Activated CD8-positive, alpha-beta memory T cell treated with anti-CD3 and anti-CD28 coated beads, Interleukin-2, amount 50 U/mL, for 24 hours (primary cell): ENCODE data around the gene GADL1.

ENCODE experiments used
- DNase-seq: peaks from one replicate; pipeline ENCODE4 v3.0.0-alpha.2; 2020; ENCODE audit errors: extremely low read depth

The GADL1 gene

DNA sequence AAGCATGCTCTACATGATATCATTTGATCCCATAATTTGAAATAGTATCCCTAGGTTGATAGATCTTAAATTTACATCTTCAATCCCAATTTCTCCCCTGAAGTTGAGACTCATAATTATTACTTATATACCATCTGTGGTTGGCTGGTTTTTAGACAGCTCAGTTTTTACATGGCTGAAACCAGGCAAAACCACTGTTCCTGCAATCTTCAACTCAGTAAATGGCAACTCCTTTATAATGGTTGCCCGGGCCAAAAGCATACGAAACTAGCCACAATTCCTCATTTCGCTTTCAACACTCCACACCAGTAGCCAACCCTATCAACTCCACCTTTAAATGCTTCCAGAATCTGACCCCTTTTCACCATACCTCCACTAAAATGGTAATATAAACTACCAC is 169.6 kb downstream of the GADL1 start:
- DNase-seq = no peak

DNA sequence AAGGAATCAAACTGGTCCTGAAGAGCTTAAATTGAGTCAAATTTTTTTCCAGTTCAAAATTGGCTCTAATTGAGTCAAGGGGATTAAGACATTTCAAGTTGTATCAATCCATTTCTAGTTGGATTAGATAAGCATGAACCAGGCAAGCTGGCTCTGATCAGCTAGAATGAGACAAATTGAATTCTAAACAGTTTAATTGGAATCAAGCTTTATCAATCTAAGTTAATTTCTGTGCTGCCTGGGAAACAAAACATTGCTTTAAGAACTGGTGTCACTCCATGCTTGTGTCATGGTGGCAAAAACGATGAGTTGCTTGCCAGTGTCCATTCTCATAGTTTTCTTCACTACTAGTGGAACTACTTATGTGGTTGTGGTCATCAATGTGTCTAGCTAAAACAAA is 171.2 kb downstream of the GADL1 start:
- no peak for DNase-seq

DNA sequence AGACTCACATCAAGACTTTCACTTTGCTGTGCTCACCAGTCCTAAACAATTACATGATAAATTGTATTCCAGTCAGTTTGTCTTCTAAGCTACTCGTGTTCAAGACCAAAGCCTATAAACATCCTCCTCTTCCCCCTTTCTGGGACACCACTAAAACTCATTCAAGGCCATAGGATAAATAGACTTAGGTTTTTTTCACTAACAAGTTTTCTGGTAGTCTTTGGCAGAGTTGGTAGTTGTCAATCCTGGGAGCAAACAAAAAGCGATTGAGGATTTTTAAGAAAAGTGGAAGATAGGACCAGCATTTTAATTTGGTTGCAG is 173.2 kb downstream of the GADL1 start:
- no peak for DNase-seq

DNA sequence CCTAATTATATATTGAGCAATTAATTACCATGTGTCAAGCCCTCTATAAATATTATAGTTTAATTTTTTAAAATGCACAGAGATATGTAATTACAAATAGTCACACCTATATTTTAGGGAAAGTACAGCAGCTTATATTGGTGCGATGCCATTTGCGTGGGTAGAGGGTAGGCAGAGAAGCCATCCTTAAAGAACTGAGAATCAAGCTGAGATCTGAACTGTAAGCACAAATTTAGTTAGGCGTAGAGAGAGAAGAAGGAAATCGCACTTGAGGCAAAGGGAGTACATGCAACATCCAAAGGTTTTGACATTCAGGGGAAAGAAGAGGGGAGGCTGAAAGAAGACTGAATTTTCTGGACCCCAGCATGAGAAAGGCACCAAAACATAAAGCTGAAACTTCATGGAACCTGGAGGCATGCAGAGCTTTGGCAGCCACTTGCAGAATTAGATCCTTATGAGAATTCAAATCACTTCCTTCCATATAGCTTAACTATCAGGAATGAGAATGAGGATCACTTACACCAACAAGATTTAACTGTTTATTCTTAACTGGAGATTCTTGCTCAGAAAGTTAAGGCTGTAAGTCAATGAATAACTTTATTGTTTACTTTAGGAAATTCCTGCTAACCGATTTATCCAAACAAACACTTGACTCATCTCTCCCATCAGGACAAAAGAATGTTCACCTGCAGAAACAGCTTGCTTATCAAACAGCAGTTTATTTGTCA is 173.7 kb downstream of the GADL1 start:
- DNase-seq = no peak

DNA sequence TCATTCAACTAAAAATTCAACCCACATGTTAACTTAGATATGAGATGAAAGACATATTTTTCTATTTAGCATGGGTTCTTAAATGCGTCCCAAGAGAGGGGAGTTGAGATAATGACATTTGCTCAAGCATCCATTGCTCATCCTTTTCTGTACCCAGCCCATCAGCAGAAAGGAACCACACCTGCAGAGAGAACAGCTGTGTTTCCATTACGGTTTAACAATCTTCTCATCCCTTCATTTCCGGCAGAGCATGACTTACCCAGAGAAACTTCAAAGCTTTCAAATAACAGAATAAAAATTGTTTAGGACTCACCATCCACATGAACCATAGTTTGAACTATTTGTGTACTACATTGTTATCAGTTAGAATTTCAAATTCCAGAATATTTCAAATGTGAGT is 174.9 kb downstream of the GADL1 start:
- no peak for DNase-seq

DNA sequence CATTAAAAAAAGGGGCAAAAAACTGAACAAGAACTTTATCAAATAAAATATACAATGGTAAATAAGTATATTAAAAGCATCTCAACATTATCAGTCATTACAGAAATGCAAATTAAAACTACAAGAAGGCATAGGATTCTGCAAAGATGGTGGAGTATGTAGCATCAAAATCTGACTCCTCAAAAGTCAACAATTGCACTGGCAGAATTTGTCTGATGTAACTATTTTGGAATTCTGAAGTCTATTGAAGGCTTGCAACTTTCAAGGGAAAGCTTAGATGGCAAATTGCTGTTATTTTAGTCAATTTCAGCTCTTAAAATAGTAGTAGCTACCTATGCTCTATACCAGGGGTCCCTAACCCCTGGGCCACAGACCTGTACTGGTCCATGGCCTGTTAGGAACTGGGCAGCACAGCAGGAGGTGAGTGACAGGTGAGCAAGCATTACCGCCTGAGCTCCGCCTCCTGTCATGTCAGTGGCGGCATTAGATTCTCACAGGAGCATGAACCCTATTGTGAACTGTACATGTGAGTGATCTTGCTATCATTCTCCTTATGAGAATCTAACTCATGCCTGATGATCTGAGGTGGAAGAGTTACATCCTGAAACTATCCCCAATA is 180.5 kb downstream of the GADL1 start:
- DNase-seq = no peak

DNA sequence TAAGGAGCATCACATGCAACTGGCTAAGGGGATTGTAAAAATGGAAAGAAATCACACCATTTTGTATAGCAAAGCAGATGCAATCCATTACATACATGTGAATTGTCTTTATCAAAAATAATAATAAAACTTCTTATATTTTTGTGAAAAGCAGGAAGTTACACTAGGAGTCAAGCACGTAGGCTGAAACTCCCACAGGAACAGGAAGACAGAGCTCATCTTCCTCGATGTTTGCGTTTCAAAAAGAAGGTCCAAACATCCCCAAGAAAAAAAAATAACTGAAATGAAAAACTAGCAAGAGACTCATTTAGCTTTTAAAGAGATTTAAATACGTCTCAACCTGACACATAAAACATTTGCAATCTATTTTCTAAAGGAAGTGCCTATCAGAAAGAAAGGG is 181.5 kb downstream of the GADL1 start:
- DNase-seq = no peak

DNA sequence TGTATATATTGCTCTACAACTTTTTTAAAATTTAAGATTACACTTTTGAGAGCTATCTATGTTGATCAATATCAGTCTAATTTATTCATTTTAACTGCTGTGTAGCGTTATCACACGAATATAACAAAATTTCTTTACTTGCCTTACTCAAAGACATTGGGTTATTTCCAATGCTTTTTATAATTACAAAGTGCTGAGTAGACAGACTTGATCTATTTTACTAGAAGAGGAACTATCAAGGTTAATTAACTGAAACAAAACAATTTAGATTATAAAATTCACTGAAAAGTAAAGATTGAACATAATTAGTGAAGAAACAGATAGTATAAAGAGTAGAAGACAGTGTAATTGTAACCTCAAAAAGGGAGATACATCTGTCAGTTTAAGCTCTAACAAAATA is 182.6 kb downstream of the GADL1 start:
- DNase-seq = no peak

DNA sequence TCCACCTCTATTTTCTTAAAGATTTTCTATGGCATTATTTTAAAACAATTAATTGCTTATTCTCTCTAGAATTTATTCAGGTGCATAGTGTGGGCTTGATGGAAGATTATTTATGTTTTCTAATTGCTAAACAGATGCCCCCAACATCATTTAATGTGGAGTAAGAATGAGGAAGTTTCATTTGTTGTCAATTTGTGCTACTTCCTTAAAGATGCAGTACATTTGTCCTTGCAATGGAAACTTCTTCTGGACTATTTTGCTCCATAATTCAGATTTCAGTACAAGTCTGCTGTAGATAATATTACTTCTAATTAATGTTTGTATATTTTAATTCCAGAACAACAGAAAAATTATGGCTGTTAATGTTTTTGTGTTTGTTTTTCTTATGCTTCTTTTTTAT is 183.3 kb downstream of the GADL1 start:
- DNase-seq = no peak

DNA sequence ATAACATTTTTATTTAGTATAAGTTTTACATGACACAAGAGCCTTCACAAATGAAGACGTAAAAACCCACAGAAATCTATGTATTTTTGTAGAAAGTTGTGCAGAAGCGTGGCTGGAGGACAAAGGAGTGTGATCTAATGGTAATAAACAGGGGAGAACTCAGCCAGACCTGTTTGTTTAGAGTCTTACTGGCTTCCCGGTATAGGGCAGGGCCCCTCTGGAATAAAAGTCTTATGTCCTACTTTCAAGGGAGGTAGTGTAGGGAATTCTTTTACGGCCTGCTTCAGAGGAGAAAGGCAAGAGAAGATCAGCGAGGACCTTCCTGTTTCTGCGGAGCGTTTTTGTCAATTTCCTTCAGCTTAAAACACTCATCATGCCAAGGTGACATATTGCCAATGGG is 184.4 kb downstream of the GADL1 start:
- DNase-seq = no peak

DNA sequence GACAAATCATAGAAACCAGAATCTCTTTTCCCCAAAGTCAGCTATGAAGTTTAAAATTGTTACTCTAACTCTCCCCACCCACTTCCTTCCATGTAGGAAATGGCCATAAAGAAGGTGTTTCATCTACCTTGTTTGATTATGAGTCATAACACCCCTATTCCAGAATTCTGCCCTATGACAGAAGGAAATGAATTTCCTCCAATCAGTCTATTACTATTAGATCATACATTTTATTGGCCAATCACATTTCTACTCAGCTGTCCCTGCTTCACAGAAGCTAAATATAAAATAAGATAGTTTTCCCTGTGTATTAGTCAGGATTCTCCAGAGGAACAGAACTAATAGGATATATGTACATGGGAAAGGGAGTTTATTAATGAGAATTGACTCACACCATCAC is 186.0 kb downstream of the GADL1 start:
- DNase-seq = no peak

DNA sequence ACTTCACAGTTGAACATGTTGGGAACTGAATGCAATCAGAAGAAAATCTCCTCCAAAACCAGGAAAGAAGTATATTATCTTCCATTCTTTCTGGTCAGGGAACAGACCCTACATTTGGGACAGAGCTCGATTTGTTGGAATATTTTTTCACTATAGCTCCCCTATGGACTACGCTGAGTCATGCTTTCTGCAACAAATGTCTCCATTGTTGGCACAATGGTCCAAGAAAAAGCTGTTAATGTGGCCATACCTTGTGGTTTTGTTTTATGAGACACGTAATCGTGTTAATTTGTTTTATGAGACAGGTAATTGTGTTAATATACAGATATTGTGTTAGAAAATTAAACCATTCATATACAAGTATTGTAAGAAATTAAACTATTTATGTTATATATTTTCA is 186.6 kb downstream of the GADL1 start:
- no peak for DNase-seq

DNA sequence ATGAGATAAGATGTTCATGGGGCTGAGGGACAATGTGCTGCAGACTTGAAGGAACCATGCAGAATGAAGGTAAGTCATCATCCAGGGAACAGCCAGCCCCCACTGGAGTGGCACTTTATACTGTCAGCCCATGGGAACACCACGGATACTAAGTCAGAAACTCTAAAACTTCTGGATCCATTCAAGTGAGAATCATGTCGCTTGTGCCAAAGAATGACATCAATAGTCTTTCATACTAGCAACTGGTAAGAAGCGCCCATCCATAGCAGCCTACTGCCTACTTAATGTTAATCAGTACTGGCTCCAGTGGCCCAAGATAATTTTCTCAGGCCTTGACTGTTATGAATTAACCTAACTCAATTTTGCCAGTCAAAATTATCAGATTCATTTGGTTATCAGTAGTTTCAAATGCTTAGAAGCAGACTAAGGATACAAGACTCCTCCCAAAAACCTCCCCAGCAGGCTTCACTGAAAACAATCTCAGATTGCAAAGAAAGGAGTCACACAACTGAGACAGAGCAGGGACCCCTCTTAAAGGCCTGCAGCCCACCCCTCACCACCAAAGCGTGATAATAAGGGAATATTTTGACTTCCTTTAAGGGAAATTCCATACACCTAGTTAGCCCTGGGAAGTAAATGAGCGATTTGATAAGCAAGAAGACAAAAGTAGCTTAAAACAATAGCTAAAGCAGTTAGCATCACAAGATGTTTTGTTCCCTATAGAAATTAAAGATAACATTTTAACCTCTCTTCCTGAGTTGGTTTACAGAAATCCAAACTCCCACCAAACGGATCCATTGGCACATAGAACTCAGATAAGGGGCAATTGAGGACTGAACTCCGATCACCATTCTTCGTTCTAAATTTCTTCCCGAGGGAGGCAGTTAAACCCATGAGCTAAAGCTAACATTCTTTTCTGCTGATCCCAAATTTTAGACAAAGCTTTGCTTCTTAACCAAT is 189.2 kb downstream of the GADL1 start:
- DNase-seq = no peak

DNA sequence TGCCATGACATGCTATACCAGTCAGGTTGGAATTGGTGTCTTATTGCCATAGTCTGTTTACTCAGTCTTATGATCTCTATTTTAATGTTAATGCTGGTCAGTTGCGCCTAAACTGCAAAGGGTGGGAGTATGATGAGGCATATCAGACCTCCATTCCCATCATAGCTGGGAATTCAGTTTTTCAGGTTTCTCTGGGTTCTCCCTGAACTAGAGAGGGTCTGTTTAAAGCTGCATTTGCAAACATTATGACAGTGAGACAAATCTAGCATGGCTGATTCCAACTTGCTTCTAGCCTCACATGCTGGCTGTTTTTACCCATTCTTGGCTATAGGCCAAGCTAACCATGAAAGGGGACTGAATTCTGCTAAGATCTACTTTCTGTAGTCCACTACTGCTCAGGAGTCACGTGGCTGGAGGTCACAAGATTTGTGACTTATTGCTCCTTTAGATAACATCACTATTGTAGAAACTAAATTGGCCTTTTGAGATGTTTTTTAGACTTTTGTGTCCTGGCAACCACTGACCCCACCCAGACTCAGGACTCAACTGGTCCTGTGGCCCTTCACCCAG is 191.5 kb downstream of the GADL1 start:
- no peak for DNase-seq

DNA sequence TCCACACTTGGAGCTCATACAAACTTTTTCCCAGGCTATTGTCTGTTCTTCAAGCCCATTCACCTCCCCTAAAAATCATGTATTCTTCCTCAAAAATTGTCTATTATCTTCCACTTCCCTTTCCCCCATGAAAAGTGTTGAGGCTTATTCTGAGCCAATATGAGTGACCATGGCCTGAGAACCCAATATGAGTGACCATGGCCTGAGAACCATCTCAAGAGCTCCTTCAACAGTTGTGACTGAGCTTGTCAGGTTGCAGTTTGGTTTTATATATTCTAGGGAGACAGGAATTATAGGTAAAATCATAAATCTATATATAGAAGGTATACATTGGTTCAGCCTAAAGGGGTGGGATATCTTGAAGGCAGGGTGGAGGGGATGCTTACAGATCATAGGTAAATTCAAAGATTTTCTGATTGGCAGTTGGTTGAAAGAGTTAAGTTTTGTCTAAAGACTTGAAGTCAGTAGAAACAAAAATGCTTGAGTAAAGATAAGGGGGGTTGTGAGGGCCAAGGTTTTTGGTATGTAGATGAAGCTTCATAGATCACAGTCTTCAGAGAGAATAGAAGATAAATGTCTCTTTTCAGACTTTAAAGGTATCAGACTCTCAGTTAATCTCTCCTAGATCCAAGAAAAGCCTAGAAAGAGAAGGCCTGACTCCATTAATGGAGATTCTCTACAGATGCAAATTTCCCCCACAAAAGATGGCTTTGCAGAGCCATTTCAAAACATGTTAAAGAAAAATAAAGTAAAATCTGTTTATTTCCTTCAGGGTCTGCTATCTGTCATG is 192.2 kb downstream of the GADL1 start:
- DNase-seq = no peak

DNA sequence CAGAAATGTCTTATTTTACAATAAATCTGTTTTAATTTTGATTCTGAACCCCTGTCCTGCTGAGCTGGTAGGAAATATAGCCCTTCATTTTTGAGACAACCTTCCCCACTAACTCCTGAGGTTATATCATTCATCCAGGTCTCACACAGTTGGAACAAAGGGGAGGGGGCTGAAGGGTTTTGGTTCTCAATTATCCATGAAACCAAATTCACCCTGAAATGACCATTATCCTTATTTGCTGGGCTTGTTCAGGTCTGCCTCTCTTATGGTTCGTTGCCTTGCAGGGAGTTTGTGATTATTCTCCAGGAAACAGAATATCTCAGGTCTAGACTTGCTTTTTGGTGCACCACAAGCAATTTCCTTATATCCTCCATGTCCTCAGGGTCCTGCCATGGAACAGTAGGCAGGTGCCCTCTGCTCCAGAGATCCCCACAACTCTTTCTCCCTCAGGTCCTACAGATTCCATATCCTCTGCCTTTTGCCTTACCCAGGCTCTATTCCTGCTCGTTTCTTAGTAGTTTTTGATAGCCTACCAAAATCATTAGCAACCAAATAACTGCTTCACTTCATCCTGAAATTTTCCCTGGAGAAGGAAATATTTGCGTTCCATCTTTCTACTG is 193.6 kb downstream of the GADL1 start:
- no peak for DNase-seq

DNA sequence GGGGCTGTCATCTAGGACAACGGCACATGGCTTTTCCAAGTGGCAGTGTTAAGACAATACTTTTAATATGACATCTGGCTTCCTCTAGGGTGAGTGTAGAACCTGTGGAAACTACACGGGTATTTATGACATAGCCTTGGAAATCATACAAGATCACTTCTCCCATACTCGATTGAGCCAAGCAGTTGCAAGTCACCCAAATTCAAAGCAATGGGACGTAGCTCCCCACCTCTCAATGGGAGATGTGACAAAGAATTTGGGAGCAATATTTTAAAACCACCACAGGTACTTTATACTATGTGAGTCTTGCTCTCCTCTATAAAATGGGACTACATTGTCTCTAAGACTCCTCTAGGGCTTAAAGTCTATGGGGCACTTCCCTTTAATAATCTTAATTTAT is 194.5 kb downstream of the GADL1 start:
- DNase-seq = no peak

DNA sequence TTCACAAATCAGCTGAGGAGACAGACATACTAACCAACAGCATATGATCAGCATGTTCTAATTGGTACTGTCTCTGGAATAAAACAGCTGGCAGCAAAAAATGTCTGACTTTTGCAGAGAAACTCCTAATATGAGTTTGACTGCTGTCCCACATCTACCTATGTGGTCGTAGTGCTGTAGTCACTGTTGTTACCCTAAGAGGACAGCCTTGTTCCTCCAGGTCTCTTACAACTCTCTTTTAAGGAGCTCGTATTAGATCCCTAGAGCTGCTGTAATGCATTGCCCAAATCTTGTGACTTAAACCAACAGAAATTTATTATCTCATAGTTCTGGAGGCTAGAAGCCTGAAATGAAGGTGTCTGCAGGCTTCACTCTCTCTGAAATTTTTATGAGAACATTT is 195.9 kb downstream of the GADL1 start:
- no peak for DNase-seq

DNA sequence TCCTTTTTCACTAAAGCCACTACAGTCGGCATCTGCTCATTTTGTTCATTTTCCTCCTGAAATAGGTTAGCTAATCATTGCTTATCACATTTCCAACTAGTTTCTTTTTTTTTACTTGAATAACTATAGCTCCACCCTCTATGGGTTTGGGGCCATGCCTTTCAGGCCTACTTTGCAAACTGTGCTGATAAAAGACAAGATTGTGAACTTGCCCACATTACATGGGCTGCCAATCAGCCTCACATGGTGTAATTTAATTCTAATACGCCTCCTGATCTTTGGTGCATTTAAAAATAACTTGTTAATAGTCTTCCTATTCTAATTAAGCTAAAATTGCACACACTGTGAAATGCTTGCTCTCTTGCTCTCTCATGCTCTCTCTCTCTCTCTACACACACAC is 197.6 kb downstream of the GADL1 start:
- no peak for DNase-seq

DNA sequence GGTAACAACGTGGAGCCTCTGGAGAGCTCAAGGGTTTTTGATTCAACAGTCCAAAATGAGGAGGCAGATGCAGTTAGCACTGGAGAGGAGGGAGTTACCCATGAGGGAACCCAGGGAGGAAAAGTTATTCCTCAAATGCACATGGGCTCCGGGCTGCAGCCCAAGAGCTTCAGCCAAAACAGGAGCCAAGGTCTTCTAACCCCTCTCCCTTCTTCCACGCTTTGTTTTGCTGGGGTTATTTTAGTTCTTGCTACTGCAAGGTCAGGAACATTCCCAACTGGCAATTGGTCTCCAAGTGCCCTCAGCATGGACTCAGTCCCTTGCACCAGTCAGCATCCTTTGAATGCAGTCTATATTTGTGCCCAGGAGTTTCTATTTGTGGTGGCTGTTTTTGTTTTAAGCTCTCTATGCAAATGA is 198.1 kb downstream of the GADL1 start:
- DNase-seq = no peak
